ENCODE data around the gene SLC22A12.
"Not testable (repeated sequence)": the region's sequence is repeated elsewhere in the genome, so short reads cannot be mapped to it uniquely, and the experiment has no call there.

SLC22A12 gene

GRCh38 chr11:64594159-64594939, 3.3 kb downstream of the SLC22A12 start:
- H3K4me3 ChIP-seq (ENCODE audit: low read depth, low read length) = no peak overlapping the region
- TF ChIP-seq CTCF (IDR thresholded peaks at IDR 0.05; ENCODE audit: low read depth, low read length, missing control alignments) = no peak
- DNase-seq (ENCODE audit: low read depth) = no peak

GRCh38 chr11:64595922-64596321, 4.9 kb downstream of the SLC22A12 start:
- DNase-seq (ENCODE audit: low read depth); H3K4me3 ChIP-seq (ENCODE audit: low read depth, low read length): not testable (repeated sequence)

- H3K4me3 ChIP-seq (ENCODE audit: low read depth, low read length) = no peak overlapping the region
- no peak for DNase-seq (ENCODE audit: low read depth)
- no peak for TF ChIP-seq CTCF (IDR thresholded peaks at IDR 0.05; ENCODE audit: low read depth, low read length, missing control alignments)
Measured at GRCh38 chr11:64597671-64598101, 6.7 kb downstream of the SLC22A12 start.

GRCh38 chr11:64598106-64598796, 7.2 kb downstream of the SLC22A12 start:
- no peak for DNase-seq (ENCODE audit: low read depth)
- H3K4me3 ChIP-seq (ENCODE audit: low read depth, low read length) = no peak overlapping the region
- no peak for TF ChIP-seq CTCF (IDR thresholded peaks at IDR 0.05; ENCODE audit: low read depth, low read length, missing control alignments)

- TF ChIP-seq CTCF (IDR thresholded peaks at IDR 0.05; ENCODE audit: low read depth, low read length, missing control alignments) = no peak
- DNase-seq (ENCODE audit: low read depth) = no peak
- H3K4me3 ChIP-seq (ENCODE audit: low read depth, low read length) = no peak overlapping the region
Measured at GRCh38 chr11:64598797-64599697, 8.0 kb downstream of the SLC22A12 start.

GRCh38 chr11:64599698-64600211, 8.7 kb downstream of the SLC22A12 start:
- no peak for TF ChIP-seq CTCF (IDR thresholded peaks at IDR 0.05; ENCODE audit: low read depth, low read length, missing control alignments)
- no peak overlapping the region for H3K4me3 ChIP-seq (ENCODE audit: low read depth, low read length)
- no peak for DNase-seq (ENCODE audit: low read depth)

Measured in GM12864 (cell line).